A549 (cell line): ENCODE results near the gene ADCY10. TPM values are rescaled to one million over a fixed set of nuclear protein-coding genes. Genes with fewer than 3 reads are reported as not detected.
"Not testable (repeated sequence)": the region's sequence is repeated elsewhere in the genome, so short reads cannot be mapped to it uniquely, and the experiment has no call there.

Experiments used
- ATAC-seq, 2 experiments: fragments of 200-7000 bp in 1 of 2; fragments of >200 bp in 1 of 2; cut with Nextera tagmentation in 1 of 2; cut with Tn5 transposase in 1 of 2; 3 replicates each; pipeline versions ENCODE4 v1.8.0 to v1.9.1; 2018 to 2020; ENCODE audit warnings: mild to moderate bottlenecking in 1 of 2, moderate library complexity in 1 of 2
- CTCF ChIA-PET: fragments of 300-600 bp; sonication (Branson Sonifier 250); formaldehyde crosslinking; extraction: SDS; loops from one replicate; lab custom pipeline; 2021; ENCODE audit warnings: antibody characterized with exemption, inconsistent platforms; lab: Yijun Ruan, JAX
- POLR2A ChIA-PET: fragments of 350-600 bp; formaldehyde crosslinking; extraction: SDS; loops from one replicate; lab custom pipeline; 2021; ENCODE audit warnings: antibody characterized with exemption, inconsistent platforms; lab: Yijun Ruan, JAX
- DNase-seq, 2 experiments: peaks; one replicate each; pipeline versions ENCODE4 v3.0.0 to v3.0.0-alpha.2; 2011 to 2016; ENCODE audit warnings: low read depth in 1 of 2, low spot score in 1 of 2
- FAIRE-seq: peaks from 2 replicates; lab custom pipeline; 2011; peaks lifted over from hg19 to GRCh38; lab: Jason Lieb, UNC
- H3K27ac ChIP-seq, 2 experiments: fragments of >200 bp; sonication (Bioruptor Twin); formaldehyde crosslinking; 3 replicates each; pipeline ENCODE4 v1.5.1; 2016 to 2017
- H3K4me1 ChIP-seq: fragments of >200 bp; sonication (Bioruptor Twin); formaldehyde crosslinking; 3 replicates; pipeline ENCODE4 v1.6.1; 2016
- H3K4me2 ChIP-seq: fragments of >200 bp; sonication (Bioruptor Twin); formaldehyde crosslinking; 3 replicates; pipeline ENCODE4 v1.6.1; 2016
- H3K4me3 ChIP-seq: fragments of >200 bp; sonication (Bioruptor Twin); formaldehyde crosslinking; 3 replicates; pipeline ENCODE4 v1.5.1; 2016
- H3K9me3 ChIP-seq: fragments of >200 bp; sonication (Bioruptor Twin); formaldehyde crosslinking; 3 replicates; pipeline ENCODE4 v1.6.1; 2016
- ATOH8 ChIP-seq: fragments of 250-450 bp; sonication (Bioruptor Pico); IDR thresholded peaks from 2 replicates; pipeline ENCODE4 v1.5.0; 2020; ENCODE audit warnings: low read depth, mild to moderate bottlenecking, moderate library complexity
- BHLHE40 ChIP-seq: IDR thresholded peaks from 2 replicates; pipeline ENCODE4 v1.6.1; 2012; ENCODE audit warnings: low read depth, low read length, inconsistent platforms
- CBX8 ChIP-seq: fragments of 200-600 bp; sonication (generic); IDR thresholded peaks from 2 replicates; pipeline ENCODE4 v1.6.1; 2016
- CTCF ChIP-seq: fragments of >200 bp; sonication (Bioruptor Twin); formaldehyde crosslinking; IDR thresholded peaks from 3 replicates; pipeline ENCODE4 v1.5.1; 2016
- E2F6 ChIP-seq: IDR thresholded peaks from 2 replicates; pipeline ENCODE4 v1.6.1; 2012; ENCODE audit warnings: low read depth, borderline replicate concordance
- EP300 ChIP-seq, 2 experiments: fragments of >200 bp; sonication (Bioruptor Twin); formaldehyde crosslinking; IDR thresholded peaks; 2 replicates in 1 of 2; 3 replicates in 1 of 2; pipeline ENCODE4 v1.6.1; 2016 to 2017
- FOXS1 ChIP-seq: fragments of 250-450 bp; sonication (Bioruptor Pico); IDR thresholded peaks from 2 replicates; pipeline ENCODE4 v1.5.0; 2020; ENCODE audit warnings: mild to moderate bottlenecking, moderate library complexity
- GATA3 ChIP-seq: IDR thresholded peaks from 2 replicates; pipeline ENCODE4 v1.6.1; 2012; ENCODE audit warnings: borderline replicate concordance
- HOXB5 ChIP-seq: fragments of 250-450 bp; sonication (Bioruptor Pico); IDR thresholded peaks from 2 replicates; pipeline ENCODE4 v1.5.0; 2020; ENCODE audit warnings: mild to moderate bottlenecking, moderate library complexity
- KDM1A ChIP-seq: fragments of 200-600 bp; sonication (generic); IDR thresholded peaks from 2 replicates; pipeline ENCODE4 v1.6.1; 2016; ENCODE audit warnings: low read depth, mild to moderate bottlenecking
- MYC ChIP-seq: IDR thresholded peaks from 2 replicates; pipeline ENCODE4 v1.6.1; 2012; ENCODE audit warnings: mild to moderate bottlenecking, inconsistent platforms, low read length, improper control_type of control experiment, borderline replicate concordance
- POLR2A ChIP-seq: IDR thresholded peaks from 2 replicates; pipeline ENCODE4 v1.6.1; 2012; ENCODE audit warnings: mild to moderate bottlenecking, low read length
- RAD21 ChIP-seq, 2 experiments: fragments of >200 bp in 1 of 2; sonication (Bioruptor Twin) in 1 of 2; formaldehyde crosslinking in 1 of 2; IDR thresholded peaks in 1 of 2; conservative IDR thresholded peaks in 1 of 2; 2 replicates in 1 of 2; 3 replicates in 1 of 2; pipeline ENCODE4 v1.6.1; 2012 to 2018; ENCODE audit warnings: inconsistent platforms in 1 of 2
- SMC3 ChIP-seq: fragments of >200 bp; sonication (Bioruptor Twin); formaldehyde crosslinking; IDR thresholded peaks from 3 replicates; pipeline ENCODE4 v1.6.1; 2018; ENCODE audit warnings: inconsistent platforms
- WGBS: methylation state at CpG from one replicate; pipeline ENCODE4 v1.1.6; 2017; ENCODE audit errors: missing lambda C conversion rate; 5-methylcytosine and 5-hydroxymethylcytosine counted together
- polyA plus RNA-seq, 4 experiments: library from polyadenylated mRNA; depleted of rRNA in 3 of 4; stranded (reverse); fragments of >200 nt; fragmentation: RNase III in 1 of 4; extraction: RNeasy Plus Mini Kit Qiagen cat#74134 plus additional on column Dnase treatment in 1 of 4; gene quantifications; 2 replicates in 3 of 4; 3 replicates in 1 of 4; pipeline ENCODE4 v1.2.3, GENCODE V29; 2011 to 2017

The ADCY10 gene
- polyA plus RNA-seq, 2 of the 4 experiments (the other 2 are of a cell fraction) = 0.03 to 0.18 TPM

- no peak for DNase-seq
- CTCF ChIA-PET = no interaction called here
- no peak for TF ChIP-seq BHLHE40
- no peak for TF ChIP-seq EP300 (IDR thresholded peaks at IDR 0.05)
- no peak for TF ChIP-seq ATOH8 (CRISPR knock-in tag)
- no peak for TF ChIP-seq FOXS1 (CRISPR knock-in tag)
- no peak for TF ChIP-seq SMC3
- TF ChIP-seq CBX8 = no peak
- no peak for TF ChIP-seq CTCF
- TF ChIP-seq E2F6 = no peak
- TF ChIP-seq KDM1A = no peak
- no peak for TF ChIP-seq HOXB5
- TF ChIP-seq, all 56 proteins: peak for 0
- Histone ChIP-seq H3K4me1 (no peaks in the 10 kb centered on the region), H3K27ac (no peak overlapping the region), H3K4me2 (no peak overlapping the region), H3K4me3 (no peak overlapping the region), H3K9me3 (no peaks in the 10 kb centered on the region)
- no peak for ATAC-seq
- POLR2A ChIA-PET = no interaction called here
- no peak for FAIRE-seq
- WGBS = 94% methylated on average over 5 of the region's 5 CpGs
Observed at GRCh38 chr1:167863921-167864279, 50.0 kb downstream of the ADCY10 start.

- H3K27ac ChIP-seq, H3K4me1 ChIP-seq, POLR2A ChIA-PET, ATAC-seq, CTCF ChIA-PET, H3K4me2 ChIP-seq, DNase-seq, H3K9me3 ChIP-seq, FAIRE-seq, H3K4me3 ChIP-seq: not testable (repeated sequence)
- 88% methylated on average over 26 of the region's 26 CpGs for WGBS
Observed at GRCh38 chr1:167863191-167863920, 50.6 kb downstream of the ADCY10 start.

- 93% methylated on average over 1 of the region's 1 CpG for WGBS
- Histone ChIP-seq H3K4me2 (no peak overlapping the region), H3K4me3 (no peak overlapping the region), H3K27ac (no peak overlapping the region), H3K9me3 (no peaks in the 10 kb centered on the region), H3K4me1 (no peaks in the 10 kb centered on the region)
- FAIRE-seq = no peak
- no peak for ATAC-seq
- DNase-seq = no peak
- ChIA-PET CTCF (no interaction called here), POLR2A (no interaction called here)
- no peak for TF ChIP-seq E2F6
- TF ChIP-seq RAD21 (conservative IDR thresholded peaks at IDR 0.05 in 1 of 2, IDR thresholded peaks at IDR 0.05 in 1 of 2) = no peak
- TF ChIP-seq GATA3 = no peak
- no peak for TF ChIP-seq POLR2A
- TF ChIP-seq MYC = no peak
Observed at GRCh38 chr1:167862432-167863076, 51.4 kb downstream of the ADCY10 start.
